IMR-90 (cell line): ENCODE data around the gene RASGRP2. TPM values are rescaled to one million over a fixed set of nuclear protein-coding genes. Genes with fewer than 3 reads are reported as not detected.

ENCODE experiments used
- ATAC-seq: fragments of 200-7000 bp; cut with Tn5 transposase; 2 replicates; pipeline ENCODE4 v1.9.1; 2020; ENCODE audit warnings: low read depth, mild to moderate bottlenecking, moderate library complexity
- BruUV-seq: library from RNA; stranded (reverse); fragments of 400-500 nt; replicated peaks from 2 replicates; lab custom pipeline; 2021; lab: Mats Ljungman, UMichigan
- CTCF ChIA-PET: fragments of 300-600 bp; formaldehyde crosslinking; extraction: SDS; loops from one replicate; lab custom pipeline; 2021; ENCODE audit warnings: antibody characterized with exemption; lab: Yijun Ruan, JAX
- POLR2A ChIA-PET: fragments of 300-600 bp; sonication (Branson Sonifier 250); formaldehyde crosslinking; loops from one replicate; lab custom pipeline; 2022; ENCODE audit warnings: antibody characterized with exemption; ENCODE audit not compliant: unreplicated experiment; lab: Charles Lee
- DNase-seq: peaks from one replicate; pipeline ENCODE4 v3.0.0; 2013
- H2AFZ ChIP-seq: replicated peaks from 2 replicates; pipeline ENCODE3; 2013; ENCODE audit warnings: low read length, mild to moderate bottlenecking; ENCODE audit not compliant: poor library complexity
- H2AK5ac ChIP-seq: 2 replicates; pipeline ENCODE4 v1.6.1; 2013; ENCODE audit warnings: low read depth, low read length, inconsistent platforms
- H2AK9ac ChIP-seq: replicated peaks from 2 replicates; pipeline ENCODE3; 2013; ENCODE audit warnings: mild to moderate bottlenecking, low read depth, low read length, moderate library complexity; ENCODE audit not compliant: poor library complexity
- H2BK120ac ChIP-seq: 2 replicates; pipeline ENCODE4 v1.6.1; 2013; ENCODE audit warnings: low read depth, low read length, inconsistent platforms
- H2BK15ac ChIP-seq: 3 replicates; pipeline ENCODE4 v1.6.1; 2013; ENCODE audit warnings: low read depth, low read length, inconsistent platforms
- H2BK20ac ChIP-seq: 2 replicates; pipeline ENCODE4 v1.6.1; 2013; ENCODE audit warnings: low read depth, mild to moderate bottlenecking, inconsistent platforms, low read length, moderate library complexity
- H2BK5ac ChIP-seq: 2 replicates; pipeline ENCODE4 v1.6.1; 2013; ENCODE audit warnings: mild to moderate bottlenecking, low read depth, low read length, inconsistent platforms; ENCODE audit not compliant: poor library complexity, severe bottlenecking
- H3K14ac ChIP-seq: replicated peaks from 2 replicates; pipeline ENCODE4 v1.6.1; 2013; ENCODE audit warnings: low read depth, low read length, inconsistent platforms
- H3K18ac ChIP-seq: 2 replicates; pipeline ENCODE4 v1.6.1; 2013; ENCODE audit warnings: low read depth, low read length, control low read depth
- H3K23ac ChIP-seq: 2 replicates; pipeline ENCODE4 v1.6.1; 2013; ENCODE audit warnings: low read depth, low read length, inconsistent platforms
- H3K27ac ChIP-seq: 2 replicates; pipeline ENCODE4 v1.5.1; 2013; ENCODE audit warnings: mild to moderate bottlenecking, control low read depth, low read length; ENCODE audit not compliant: insufficient read depth
- H3K27me3 ChIP-seq: 2 replicates; pipeline ENCODE4 v1.6.1; 2013; ENCODE audit warnings: low read length; ENCODE audit not compliant: control insufficient read depth, insufficient read depth
- H3K36me3 ChIP-seq: 2 replicates; pipeline ENCODE4 v1.6.1; 2013; ENCODE audit warnings: low read length, mixed read lengths; ENCODE audit not compliant: control insufficient read depth, insufficient read depth
- H3K4ac ChIP-seq: 2 replicates; pipeline ENCODE4 v1.6.1; 2013; ENCODE audit warnings: low read depth, low read length, inconsistent platforms
- H3K4me1 ChIP-seq: 2 replicates; pipeline ENCODE4 v1.6.1; 2013; ENCODE audit warnings: low read length, mixed read lengths; ENCODE audit not compliant: control insufficient read depth, insufficient read depth
- H3K4me2 ChIP-seq: 2 replicates; pipeline ENCODE4 v1.6.1; 2013; ENCODE audit warnings: low read depth, mild to moderate bottlenecking, control low read depth, low read length, moderate library complexity
- H3K4me3 ChIP-seq: 2 replicates; pipeline ENCODE4 v1.5.1; 2013; ENCODE audit warnings: low read depth, mild to moderate bottlenecking, control low read depth, low read length, moderate library complexity; ENCODE audit not compliant: insufficient read depth
- H3K56ac ChIP-seq: 2 replicates; pipeline ENCODE4 v1.6.1; 2013; ENCODE audit warnings: low read length, inconsistent platforms; ENCODE audit not compliant: insufficient read depth; ENCODE audit errors: extremely low read depth
- H3K79me1 ChIP-seq, 2 experiments: 2 replicates each; pipeline ENCODE4 v1.6.1; 2013; ENCODE audit warnings: low read length in 2 of 2, inconsistent platforms in 1 of 2, low read depth in 1 of 2
- H3K9ac ChIP-seq: 2 replicates; pipeline ENCODE4 v1.6.1; 2013; ENCODE audit warnings: low read depth, low read length, control low read depth
- H3K9me1 ChIP-seq: 2 replicates; pipeline ENCODE4 v1.6.1; 2013; ENCODE audit warnings: low read length, inconsistent platforms; ENCODE audit not compliant: insufficient read depth
- H3K9me3 ChIP-seq: 2 replicates; pipeline ENCODE4 v1.6.1; 2013; ENCODE audit warnings: low read length; ENCODE audit not compliant: control insufficient read depth, insufficient read depth
- H4K20me1 ChIP-seq: 2 replicates; pipeline ENCODE4 v1.6.1; 2013; ENCODE audit warnings: low read length, inconsistent platforms; ENCODE audit not compliant: insufficient read depth
- H4K5ac ChIP-seq: 2 replicates; pipeline ENCODE4 v1.6.1; 2013; ENCODE audit warnings: mild to moderate bottlenecking, low read depth, low read length, control low read depth
- H4K8ac ChIP-seq, 2 experiments: 2 replicates each; pipeline ENCODE4 v1.6.1; 2013; ENCODE audit warnings: low read depth in 2 of 2, low read length in 2 of 2, control low read depth in 1 of 2, inconsistent platforms in 1 of 2
- H4K91ac ChIP-seq: 2 replicates; pipeline ENCODE4 v1.6.1; 2013; ENCODE audit warnings: low read depth, low read length, inconsistent platforms; ENCODE audit not compliant: insufficient read depth
- BHLHE40 ChIP-seq: fragments of 150-350 bp; IDR thresholded peaks from 2 replicates; pipeline ENCODE4 v1.6.1; 2016; ENCODE audit warnings: mild to moderate bottlenecking, low read depth, low read length
- CTCF ChIP-seq: conservative IDR thresholded peaks from 2 replicates; pipeline ENCODE4 v1.5.1; 2012; ENCODE audit warnings: mild to moderate bottlenecking, low read depth, low read length, improper control_type of control experiment
- ELK1 ChIP-seq: fragments of 150-350 bp; IDR thresholded peaks from 2 replicates; pipeline ENCODE4 v1.6.1; 2016; ENCODE audit warnings: low read depth, mild to moderate bottlenecking, low read length, moderate library complexity, borderline replicate concordance
- NFE2L2 ChIP-seq: fragments of 150-350 bp; IDR thresholded peaks from 2 replicates; pipeline ENCODE4 v1.6.1; 2016; ENCODE audit warnings: low read depth, mild to moderate bottlenecking, low read length
- POLR2A ChIP-seq: IDR thresholded peaks from 2 replicates; pipeline ENCODE4 v1.6.1; 2012; ENCODE audit warnings: mild to moderate bottlenecking, low read depth, low read length
- SMC3 ChIP-seq: fragments of 150-350 bp; IDR thresholded peaks from 2 replicates; pipeline ENCODE4 v1.6.1; 2016; ENCODE audit warnings: low read depth, mild to moderate bottlenecking, antibody characterized with exemption, low read length, moderate library complexity
- WGBS, 2 experiments: methylation state at CpG; one replicate each; pipeline versions ENCODE4 v1.1.5 to v1.1.7; 2013; ENCODE audit warnings: missing lambda C conversion rate in 2 of 2; ENCODE audit not compliant: insufficient read length in 1 of 2; ENCODE audit errors: extremely low coverage in 2 of 2; 5-methylcytosine and 5-hydroxymethylcytosine counted together
- dilution Hi-C: fragments of 300-500 bp; cut with HindIII; formaldehyde crosslinking; loops from one replicate; pipeline ENCODE4 v1.14.3; 2018; ENCODE audit warnings: low sequenced_read_pairs; ENCODE audit not compliant: unreplicated experiment
- in situ Hi-C: fragments of 300-500 bp; cut with MboI; formaldehyde crosslinking; loops from 3 replicates; pipeline ENCODE4 v1.14.3; 2019; ENCODE audit warnings: low sequenced_read_pairs, inconsistent platforms, mixed read lengths
- intact Hi-C: fragments of 100-400 bp; cut with micrococcal nuclease; formaldehyde crosslinking; loops from 2 replicates; pipeline ENCODE4 v1.10.0; 2022
- polyA plus RNA-seq, 3 experiments: library from polyadenylated mRNA; depleted of rRNA; stranded (reverse); fragments of >200 nt; gene quantifications; 2 replicates each; pipeline ENCODE4 v1.2.3, GENCODE V29; 2012; ENCODE audit warnings: low replicate concordance in 1 of 3
- total RNA-seq: library from RNA; depleted of rRNA; stranded (reverse); fragments of >200 nt; gene quantifications from 2 replicates; pipeline ENCODE4 v1.2.3, GENCODE V29; 2012

The RASGRP2 gene
- total and polyA plus RNA-seq, 2 of the 4 experiments (the other 2 are of a cell fraction): 1.2 TPM; not detected in 1

GRCh38 chr11:64752175-64752970, 8.4 kb upstream of the RASGRP2 start (continued):
- TF ChIP-seq NFE2L2: no peak

GRCh38 chr11:64751580-64751979, 7.6 kb upstream of the RASGRP2 start:
- dilution Hi-C loops: no loop called here
- H3K4ac ChIP-seq: no peak overlapping the region
- CTCF ChIA-PET: no interaction called here

More at GRCh38 chr11:64751580-64751979, 7.6 kb upstream of the RASGRP2 start:
- H3K23ac ChIP-seq: no peak overlapping the region
- ATAC-seq: no peak
- H3K4me2 ChIP-seq: no peak overlapping the region
- no peak for DNase-seq
- BruUV-seq: no TSS peak
- H2AK9ac ChIP-seq: no peak overlapping the region
- H4K5ac ChIP-seq: no peak overlapping the region
- peaks cover 8% of the 10 kb centered on the region for H4K20me1 ChIP-seq
- WGBS, 2 experiments: 88% methylated on average over 6 of the region's 9 CpGs; no CpG with 5 or more reads in 1 of the 2 experiments
- in situ Hi-C loops (no loop called here), intact Hi-C loops (no loop called here)
- no peak overlapping the region for H2AK5ac ChIP-seq
- H3K79me1 ChIP-seq: no peaks in the 10 kb centered on the region
- H3K4me1 ChIP-seq: peaks cover 3% of the 10 kb centered on the region; the same call in 1 of the 2 replicates
- no peak overlapping the region for H2BK5ac ChIP-seq
- H4K91ac ChIP-seq: no peak overlapping the region
- H3K9me1 ChIP-seq: peaks cover 4% of the 10 kb centered on the region
- H3K4me3 ChIP-seq: no peak overlapping the region
- H2BK120ac ChIP-seq: no peak overlapping the region
- no peaks in the 10 kb centered on the region for H3K9me3 ChIP-seq
- H3K18ac ChIP-seq: no peak overlapping the region
- no peak overlapping the region for H3K56ac ChIP-seq
- no peaks in the 10 kb centered on the region for H3K36me3 ChIP-seq
- no peak overlapping the region for H2BK20ac ChIP-seq
- H2BK15ac ChIP-seq: no peak overlapping the region
- TF ChIP-seq SMC3 (no peak), ELK1 (no peak), POLR2A (no peak), BHLHE40 (no peak), CTCF (no peak)
- no peak overlapping the region for H2AFZ ChIP-seq
- no peak overlapping the region for H3K14ac ChIP-seq
- no peaks in the 10 kb centered on the region for H3K27me3 ChIP-seq
- H3K27ac ChIP-seq: no peak overlapping the region
- no peak overlapping the region for H3K9ac ChIP-seq
- no peak overlapping the region for H4K8ac ChIP-seq
- POLR2A ChIA-PET: no interaction called here
